Activated CD4-positive, alpha-beta T cell treated with anti-CD3 and anti-CD28 coated beads for 24 hours (primary cell): Measurements from ENCODE around the gene NOTUM.
A peak's percentile ranks its signal among the peaks of the same experiment; 100 is the strongest.

Experiments
- DNase-seq, 2 donors: peaks; one replicate each; pipeline ENCODE4 v3.0.0-alpha.2; 2020; ENCODE audit warnings: low read depth in 2 of 2

NOTUM gene

DNA sequence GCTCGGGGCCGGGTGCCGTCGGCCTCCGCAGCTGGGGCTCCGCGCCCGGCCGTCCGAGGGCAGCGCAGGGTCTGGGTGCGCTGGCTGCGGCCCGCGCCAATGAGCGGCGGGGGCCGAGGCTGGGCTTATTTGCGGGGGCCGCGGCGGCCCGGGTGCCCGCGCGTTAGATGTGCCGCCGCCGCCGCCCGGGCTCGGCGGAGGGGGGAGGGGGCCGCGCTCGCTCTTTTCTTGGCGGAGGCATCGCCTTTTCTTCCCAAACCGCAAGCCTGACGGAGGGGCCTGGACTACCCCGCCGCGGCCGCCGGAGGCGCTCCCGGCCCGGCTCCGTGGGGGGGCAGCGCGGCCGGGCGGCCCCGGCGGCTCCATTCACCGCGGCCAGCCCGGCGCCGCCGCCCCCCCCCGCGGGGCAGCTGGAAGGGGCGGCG lies at the start of gene NOTUM:
Gene NOTUM, minus strand, starts transcription at position 101 of the 425 bp plus-strand sequence. CDS start 278 bp downstream, outside the sequence.
- DNase-seq = no peak

DNA sequence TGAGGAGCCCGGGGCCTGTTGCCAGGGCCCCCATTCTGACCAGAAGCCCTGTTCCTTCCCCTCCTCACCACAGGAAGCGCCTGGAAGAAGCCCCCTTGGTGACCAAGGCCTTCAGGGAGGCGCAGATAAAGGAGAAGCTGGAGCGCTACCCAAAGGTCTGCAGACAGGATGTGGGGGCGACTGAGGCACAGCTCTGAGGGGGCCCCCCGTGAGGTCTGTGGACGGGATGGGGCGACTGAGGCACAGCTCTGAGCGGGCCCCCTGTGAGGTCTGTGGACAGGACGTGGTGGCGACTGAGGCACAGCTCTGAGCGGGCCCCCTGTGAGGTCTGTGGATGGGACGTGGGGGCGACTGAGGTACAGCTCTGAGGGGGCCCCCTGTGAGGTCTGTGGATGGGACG lies 48.4 kb upstream of the NOTUM start:
- no peak for DNase-seq

DNA sequence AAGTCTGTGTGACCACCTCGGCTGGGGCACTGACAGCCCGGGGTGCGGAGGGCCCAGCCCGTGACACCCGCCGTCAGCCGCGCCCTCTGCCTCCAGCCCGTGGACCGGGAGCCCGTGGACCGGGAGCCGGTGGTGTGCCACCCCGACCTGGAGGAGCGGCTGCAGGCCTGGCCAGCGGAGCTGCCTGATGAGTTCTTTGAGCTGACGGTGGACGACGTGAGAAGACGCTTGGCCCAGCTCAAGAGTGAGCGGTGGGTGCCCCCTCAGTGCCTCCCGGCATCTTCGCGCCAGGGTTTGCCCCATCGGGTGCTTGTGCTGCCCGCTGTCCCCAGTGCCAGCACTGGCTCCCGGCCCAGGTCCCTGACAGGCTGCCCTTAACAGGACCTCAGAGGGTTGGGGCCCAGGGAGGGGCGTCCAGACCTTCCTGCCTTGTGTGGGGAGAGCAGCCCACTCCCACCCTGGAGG lies 48.0 kb upstream of the NOTUM start:
- DNase-seq = no peak

DNA sequence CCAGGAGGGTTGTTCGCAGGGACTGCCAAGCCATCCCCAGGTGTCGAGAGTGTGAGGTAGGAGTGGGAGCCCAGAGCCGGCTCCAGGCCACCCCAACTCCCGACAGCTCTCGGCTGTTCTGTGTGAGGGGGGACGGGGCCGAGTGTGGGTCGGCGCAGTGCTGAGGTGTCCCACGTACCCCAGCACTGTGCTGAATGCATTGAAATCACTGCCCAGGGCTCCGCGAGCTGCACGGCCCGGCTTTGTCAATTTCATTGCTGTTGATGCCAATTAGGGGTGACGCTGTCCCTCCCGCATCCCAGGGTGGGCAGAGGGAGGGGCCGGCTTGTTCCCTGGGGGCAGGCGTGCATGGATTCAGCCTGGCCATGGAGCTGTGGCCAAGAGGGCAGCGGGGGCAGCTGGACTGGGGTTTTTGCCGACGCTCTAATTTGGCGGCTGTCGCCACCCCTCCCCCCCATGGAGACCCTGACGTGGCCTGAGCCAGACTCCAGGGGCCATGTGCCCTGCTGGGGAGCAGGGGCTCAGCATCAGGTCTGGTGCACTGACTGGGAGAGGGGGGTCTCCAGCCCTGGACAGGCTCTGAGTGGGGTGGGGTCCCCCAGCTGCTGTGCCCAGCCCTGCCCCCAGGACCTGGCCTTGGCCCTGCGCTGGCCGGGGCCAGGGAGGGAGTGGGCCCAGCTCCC lies 47.4 kb upstream of the NOTUM start:
- no peak for DNase-seq

DNA sequence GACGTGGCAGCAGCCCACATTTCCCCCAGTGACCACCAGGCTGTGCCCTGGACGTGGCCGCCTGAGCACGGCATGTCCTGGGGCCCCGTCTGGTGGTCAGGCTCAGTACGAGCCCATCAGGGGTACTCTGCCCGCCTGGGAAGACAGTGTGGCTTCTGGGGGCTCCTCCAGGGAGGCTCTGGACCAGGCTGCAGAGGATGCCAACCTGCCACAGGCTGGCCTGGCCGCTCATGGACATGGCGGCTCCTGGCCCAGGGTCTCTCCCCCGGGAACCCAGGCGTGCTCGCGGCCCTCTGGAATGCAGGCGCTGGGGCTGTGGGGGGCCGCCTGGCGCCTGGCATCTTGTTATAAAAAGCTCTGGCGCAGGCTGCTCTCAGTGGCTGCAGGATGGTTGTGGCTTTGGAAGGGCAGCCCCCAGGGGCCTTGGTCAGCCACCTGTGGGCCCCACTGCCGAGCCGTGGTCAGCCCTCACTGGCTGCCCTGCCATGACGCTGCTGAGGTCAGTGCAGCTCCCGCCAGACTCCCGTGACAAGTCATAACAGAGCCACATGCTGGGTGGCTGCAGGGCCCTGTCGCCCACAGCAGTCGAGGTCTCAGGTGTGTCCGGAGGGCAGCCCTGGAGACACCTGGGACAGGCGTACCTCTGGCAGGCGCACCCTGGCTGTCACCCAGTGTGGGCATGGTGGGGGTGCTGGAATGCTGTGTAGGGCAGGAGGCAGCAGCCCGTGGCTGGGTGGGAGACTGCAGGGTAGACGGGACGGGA lies 46.7 kb upstream of the NOTUM start:
- DNase-seq = no peak

DNA sequence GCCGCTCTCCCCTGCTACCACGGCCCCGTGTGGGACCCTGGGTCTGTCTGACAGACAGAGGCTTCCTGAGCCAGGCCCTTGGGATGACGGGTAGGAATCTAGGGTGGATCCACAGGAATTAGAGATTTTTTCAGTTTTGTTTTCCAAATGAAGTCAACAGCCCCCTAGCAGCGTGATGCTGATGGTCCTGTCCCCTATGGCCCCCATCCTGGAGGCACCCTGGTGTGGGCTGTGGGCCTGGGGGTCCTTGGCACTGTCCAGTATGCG lies 46.2 kb upstream of the NOTUM start:
- DNase-seq = no peak

DNA sequence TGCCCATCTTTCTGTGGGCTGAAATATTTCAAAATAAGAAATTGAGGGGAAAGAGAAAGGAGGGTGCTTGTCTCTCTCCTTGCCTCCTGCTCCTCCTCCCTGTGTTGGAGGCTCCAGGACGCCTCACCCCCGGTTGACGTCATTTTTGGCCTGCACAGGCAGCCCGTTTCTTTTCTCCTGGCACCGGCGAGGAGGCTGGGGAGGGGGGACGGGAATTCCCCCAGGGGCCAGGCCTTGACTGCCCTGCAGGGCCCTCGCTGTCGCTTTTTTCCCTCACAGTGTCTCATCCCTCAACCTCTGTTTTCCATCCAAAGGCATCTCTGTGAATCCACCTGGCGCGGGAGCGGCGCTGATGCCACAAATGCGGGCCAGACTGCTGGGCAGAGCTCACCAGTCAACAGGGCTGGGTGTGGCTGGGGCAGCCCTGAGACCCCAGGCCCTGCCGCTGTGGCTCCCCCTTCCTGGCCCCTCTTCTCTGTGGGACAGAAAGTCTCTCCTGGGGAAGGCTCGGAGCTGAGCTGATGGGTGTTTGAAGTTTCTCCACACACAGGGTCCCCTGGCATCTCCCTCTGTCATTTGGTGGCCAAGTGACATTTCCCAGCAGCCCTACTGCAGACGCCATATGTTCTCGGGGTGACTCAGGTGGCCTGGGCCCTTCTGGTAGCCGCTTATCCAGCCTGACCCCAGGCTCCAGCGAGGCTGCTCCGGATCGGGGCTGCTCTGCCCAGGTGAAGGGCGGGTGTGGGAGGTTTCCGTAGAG lies 45.7 kb upstream of the NOTUM start:
- DNase-seq = no peak

DNA sequence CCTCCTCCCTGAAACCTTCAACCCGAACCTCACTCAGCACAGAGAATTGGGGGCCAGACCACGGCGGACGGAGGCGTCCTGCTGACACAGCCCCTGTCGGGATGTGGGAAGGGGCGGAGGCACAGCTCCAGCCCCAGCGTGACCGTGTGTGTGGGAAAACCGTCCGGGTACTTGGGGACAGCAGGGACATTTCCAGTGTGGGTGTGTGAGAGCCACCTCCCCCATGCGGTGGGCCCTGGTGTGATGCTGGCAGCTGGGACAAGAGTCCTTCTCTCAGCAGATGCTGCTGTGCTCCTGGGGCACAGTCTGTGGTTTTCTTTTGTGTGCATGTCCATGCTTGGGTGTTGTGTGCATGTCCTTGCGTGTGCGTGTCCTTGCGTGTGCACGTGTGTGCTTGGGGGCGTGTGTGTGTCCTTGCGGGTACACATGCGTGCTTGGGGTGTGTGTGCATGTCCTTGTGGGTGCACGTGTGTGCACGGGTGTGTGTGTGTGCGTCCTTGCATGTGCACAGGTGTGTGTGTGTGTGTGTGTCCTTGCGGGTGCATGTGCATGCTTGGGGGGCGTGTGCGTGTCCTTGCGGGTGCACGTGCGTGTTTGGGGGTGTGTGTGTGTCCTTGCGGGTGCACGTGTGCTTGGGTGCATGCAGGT lies 44.8 kb upstream of the NOTUM start:
- no peak for DNase-seq

DNA sequence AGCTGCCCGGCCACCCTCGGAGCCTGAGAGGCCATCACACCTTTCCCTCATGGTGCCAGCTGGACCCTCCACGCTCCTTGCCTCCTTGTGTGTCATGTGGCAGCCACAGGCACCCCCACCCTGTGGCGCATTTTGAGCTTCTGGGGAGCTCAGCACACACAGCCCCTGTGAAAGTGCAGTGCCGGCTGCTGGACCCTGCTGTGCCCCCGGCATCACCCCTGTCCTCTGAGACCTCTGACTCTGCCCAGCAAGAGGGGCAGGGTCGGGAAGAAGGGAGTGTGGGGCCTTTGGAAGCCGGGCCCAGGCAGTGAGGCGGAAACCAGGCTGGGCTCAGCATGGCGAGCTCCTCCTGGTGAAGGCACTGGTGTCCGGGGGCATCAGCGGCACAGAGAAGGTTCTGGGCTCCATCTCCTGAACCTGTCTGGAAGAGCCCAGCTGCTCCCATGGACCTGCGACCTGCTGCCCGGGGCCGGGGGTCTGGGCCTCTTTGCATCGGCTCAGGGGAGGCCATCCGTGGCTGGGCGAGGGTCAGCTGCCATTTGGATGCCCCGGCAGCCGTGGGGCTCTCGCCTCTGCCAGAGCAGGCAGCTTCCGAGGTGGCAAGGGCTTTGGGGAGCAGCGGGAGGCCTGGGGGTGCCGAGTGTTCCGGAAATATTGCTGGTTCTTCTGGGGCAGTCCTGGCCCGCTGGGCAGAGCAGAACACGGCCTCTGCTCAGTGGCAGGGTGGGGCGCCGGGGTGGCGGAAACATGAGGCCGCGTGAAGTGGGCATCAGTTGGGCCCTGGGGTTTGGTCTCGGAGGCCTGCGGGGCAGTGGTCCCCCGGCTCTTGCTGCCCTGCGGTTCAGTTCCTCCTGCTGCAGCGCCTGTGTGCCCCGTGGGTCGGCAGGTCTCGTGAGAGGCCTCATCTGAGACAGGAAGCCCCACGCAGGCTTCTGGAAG lies 43.8 kb upstream of the NOTUM start:
- no peak for DNase-seq

DNA sequence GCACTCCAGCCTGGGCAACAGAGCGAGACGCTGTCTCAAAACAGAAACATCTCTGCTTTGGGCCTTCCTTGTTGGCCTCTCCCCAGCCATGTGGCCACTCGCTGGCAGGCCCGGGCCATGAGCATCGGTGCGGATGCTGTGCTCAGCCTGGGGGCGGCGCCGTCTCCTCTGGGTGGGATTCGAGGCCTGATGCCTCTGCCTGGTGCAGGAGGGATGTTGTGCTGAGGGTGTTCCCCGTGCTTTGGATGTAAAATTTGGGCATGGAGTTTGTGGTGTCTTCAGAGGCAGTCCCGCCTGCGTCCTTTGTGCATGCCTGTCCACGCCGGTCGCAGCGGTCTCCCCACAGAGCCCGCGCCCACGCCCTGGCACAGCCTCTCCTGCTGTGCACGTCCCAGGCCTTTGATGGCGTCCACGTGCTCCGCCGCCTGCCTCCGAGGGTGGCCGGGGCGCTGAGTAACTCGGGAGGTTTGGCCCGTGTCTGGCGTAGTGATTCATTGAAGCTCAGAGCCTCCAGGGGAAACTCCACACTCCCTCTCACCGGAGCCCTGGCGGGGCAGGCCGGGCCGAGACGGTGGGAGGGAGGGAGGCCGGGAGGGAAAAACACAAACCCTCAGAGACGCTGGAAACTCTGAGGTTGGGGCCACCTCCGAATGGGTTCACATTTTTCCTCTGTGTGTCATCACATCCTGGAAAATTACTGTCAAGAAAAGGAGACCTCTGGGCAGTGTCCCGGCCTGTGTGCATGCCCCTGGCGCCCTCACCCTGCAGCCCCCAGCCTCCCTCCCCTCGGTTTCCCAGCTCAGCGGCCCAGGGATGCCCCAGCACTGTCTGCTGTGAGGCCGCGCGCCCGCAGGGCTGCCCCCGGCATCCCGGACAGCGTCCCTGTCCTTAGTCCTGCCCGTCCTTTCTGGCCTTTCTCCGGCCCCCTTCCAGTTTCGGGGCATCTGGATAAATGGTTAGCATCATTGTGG lies 42.7 kb upstream of the NOTUM start:
- peak in 1 of 2 donors; percentile 21 for DNase-seq

DNA sequence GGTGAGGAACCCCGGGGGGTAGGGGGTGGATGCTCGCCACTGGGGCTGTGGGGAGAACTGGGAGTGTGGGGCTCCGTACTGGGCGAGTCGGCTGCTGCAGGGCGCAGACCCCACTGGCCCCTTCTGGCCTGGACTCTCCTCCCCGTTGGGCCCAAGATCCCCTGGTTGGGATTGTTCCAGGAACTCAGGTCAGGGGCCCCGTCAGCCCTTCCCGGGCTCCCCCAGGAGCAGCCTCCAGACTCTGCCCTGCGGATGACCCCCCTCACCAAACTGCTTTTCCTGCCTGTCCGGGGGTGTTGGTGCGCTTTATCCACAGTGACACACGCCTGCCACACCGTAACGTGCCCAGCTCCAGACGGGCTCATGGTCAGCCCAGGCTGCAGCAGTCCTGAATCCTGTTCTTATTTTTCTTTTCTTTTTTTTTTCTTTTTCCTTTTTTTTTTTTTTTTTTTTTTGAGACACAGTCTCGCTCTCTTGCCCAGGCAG lies 40.6 kb upstream of the NOTUM start:
- DNase-seq = no peak

DNA sequence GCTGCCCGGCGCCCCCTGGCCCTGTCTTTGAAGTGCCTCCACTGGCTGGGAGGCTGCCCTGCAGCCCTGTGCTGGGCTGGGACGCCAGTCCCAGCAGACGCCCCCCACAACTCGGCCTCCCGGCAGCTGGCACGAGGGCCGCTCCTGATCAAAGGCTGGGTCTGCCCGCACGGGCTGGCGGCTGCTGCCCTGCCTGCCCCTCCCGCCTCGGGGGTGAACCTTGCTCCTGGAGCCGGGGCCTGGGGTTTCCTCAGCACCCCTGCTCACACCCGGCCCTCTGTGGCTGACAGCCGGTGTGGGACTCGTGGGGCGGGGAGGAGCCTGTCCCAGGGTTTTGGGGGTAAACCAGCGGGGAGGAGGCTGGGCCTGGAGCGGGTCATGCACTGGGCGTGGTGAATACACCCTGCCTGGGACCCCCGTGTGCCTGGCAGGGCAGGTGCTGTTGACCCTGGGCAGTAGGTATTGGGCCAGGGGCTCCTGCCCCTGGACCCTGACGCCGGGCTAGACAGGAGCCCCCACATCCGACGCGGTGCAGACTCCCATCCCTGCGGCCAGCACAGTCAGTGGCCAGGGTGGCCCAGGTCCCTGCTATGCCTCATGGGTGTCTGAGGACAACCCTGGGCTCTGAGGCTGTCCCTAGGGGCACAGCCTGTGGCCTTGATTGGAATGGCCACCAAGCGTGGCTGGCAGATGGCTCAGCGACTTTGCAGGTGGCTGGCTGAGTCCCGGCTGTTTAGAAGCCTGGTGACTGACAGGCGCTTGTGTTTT lies 40.0 kb upstream of the NOTUM start:
- no peak for DNase-seq

DNA sequence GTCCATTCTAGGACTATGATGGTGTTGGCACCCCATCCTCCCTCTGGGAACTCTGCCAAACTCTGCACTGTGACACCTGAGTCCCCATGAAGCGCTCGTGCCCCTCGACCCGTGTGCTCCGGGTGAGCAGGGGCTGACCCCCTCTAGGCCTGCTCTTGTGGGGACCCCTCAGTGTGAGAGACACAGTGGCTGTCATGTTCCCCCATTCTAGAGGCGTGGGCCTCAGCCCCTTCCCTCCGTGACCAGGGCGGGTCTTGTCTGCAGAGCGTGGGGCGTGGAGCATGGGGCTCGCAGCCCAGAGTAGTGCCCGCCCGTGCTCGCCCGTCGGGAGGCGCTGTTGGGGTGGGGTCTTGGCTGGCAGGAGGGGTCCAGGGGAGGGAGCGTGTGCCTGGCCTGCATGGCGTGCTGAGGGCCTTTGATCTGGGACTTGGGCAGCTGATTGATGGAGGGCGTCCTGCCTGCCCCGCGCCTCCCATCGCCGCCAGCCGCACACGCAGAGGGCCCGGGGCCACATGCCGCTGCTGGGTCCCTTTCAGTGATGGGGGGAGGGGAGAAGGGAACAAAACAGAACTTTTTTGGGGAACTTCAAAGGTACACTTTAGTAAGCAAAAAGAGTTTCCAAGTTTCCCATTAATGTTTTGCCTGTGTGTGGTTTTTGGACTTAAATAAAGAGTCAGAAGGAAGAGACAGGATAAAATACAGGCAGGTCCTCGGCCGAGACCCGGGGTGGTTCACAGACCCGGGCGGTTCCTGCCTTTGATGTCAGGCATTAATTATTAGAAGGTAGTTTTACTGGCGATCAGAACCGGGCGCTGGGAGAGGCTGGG lies 39.2 kb upstream of the NOTUM start:
- DNase-seq = no peak

DNA sequence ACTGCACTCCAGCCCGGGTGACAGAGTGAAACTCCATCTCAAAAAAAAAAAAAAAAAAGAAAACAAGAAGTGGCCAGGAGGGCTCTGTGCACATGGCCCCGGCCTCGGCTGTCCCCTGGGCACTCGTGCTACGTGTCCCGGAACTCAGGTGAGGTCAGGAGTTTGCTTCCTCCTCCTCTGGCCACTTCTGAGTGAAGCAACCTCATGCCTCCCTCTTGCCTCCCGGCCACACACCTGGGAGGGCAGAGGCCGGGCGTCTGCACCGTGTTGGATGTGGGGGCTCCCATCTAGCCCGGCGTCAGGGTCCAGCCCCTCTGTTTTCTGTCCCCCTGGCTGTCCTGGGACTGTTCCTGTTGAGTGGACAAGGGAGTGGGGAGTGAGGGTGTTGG lies 38.6 kb upstream of the NOTUM start:
- no peak for DNase-seq

DNA sequence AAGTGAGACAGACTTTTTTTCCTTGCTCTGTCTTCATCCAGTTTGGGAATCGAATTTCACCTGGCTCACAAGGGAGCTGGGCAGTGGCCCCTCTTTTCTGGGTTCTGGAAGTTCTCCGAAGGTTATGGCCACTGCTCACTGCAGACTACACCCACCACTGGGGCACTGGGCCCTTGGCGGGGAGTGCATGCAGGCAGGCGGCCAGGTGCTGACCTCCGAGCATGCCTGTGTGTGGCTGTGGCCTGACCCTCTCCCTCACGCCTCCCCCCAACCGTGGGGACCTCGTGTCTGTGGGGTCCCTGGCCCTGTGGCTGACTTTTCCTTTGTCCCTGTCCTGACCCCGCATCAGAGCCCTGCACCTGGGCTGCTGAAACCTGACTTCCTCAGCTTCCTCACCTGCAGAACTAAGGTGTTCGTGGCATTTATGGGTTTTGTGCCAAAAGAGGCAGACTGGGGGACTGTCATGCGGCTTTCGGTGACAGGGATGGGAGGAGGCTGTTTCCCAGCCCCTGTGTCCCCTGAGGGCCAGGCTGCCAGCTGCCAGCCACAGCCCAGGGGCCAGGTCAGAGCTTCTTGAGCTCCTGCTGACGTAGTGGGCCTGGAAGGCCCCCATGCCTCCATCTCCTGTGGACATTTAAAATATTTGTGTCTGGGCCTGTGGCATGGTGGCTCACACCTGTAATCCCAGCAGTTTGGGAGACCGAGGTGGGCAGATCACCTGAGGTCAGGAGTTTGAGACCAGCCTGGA lies 37.9 kb upstream of the NOTUM start:
- no peak for DNase-seq

DNA sequence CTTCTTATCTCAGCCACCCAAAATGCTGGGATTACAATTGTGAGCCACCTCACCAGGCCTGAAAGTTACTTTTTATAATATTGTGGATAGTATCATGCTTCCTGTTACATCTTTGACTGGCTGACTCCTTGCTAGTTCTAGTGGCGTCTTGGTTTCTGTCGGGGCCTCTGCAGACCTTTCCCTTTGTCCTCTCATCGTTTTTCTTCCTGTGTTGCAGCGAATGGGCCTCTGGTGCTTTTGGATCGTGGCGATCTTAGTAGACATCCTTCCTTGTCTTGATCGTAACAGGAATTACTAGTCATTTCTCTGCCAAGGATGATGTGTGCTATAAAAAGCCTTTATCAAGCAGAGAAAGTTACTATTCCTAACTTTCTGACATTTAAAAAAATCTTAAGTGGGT lies 37.2 kb upstream of the NOTUM start:
- no peak for DNase-seq

DNA sequence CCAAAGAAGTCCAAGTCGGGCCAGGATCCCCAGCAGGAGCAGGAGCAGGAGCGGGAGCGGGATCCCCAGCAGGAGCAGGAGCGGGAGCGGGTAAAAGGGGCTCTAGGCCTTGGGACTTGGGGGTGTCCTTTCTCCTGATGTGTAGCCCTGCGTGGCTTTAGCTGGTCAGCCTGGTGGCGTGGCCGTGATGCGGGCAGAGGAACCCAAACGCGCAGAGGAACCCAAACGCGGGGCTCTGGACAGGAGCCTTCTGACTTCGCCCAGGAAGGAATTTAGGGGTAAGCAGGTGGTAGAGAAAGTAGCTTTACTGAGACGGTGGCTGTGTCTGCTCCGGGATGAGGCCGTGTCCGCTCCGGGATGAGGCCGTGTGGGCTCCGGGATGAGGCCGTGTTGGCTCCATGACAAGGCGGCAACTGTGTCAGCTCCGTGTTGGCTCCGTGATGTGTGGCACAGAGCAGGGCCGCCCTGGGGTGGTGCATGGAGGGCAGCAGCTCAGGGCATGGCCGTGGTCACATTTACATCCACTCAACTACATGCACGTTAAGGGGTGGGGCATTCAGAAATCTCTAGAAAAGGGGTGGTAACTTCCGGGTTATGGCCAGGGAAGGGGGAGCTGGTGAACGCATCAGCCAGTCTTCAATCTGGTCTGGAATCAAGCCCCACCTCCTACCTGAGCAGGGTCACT lies 35.9 kb upstream of the NOTUM start:
- DNase-seq = no peak
